Measurements from ENCODE around the gene OR51Q1.

Gene OR51Q1, protein sequence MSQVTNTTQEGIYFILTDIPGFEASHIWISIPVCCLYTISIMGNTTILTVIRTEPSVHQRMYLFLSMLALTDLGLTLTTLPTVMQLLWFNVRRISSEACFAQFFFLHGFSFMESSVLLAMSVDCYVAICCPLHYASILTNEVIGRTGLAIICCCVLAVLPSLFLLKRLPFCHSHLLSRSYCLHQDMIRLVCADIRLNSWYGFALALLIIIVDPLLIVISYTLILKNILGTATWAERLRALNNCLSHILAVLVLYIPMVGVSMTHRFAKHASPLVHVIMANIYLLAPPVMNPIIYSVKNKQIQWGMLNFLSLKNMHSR

DNA sequence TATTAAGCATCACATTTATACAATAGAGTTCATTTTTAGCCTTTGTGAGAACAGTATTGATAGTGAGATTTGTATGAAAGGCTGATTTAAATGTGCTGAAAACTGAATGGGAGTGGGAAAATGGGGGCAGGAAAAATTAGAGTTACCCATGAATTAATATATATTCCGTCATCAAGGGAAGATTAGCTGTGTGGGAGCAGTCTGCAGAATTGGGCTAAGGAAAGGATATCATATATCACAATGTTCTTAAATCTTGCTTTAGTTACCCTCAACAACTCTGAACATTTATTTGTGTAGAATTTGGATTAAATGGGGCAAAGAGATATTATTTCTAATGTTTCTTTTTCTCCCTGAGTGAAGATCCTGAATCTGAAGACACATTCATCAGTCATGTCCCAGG is at the start of gene OR51Q1:
OR51Q1 (plus strand) TSS at position 301 of the 400 bp plus-strand sequence; CDS start at position 391, 90 bp downstream.
- DNase-seq (ENCODE audit: low read depth in 2 of 2): no peak

GRCh38 chr11:5380740-5381342 is 41.1 kb upstream of the OR51Q1 start:
- peak in 1 of 2 donors; percentile 6 for DNase-seq (ENCODE audit: low read depth in 2 of 2)

DNA sequence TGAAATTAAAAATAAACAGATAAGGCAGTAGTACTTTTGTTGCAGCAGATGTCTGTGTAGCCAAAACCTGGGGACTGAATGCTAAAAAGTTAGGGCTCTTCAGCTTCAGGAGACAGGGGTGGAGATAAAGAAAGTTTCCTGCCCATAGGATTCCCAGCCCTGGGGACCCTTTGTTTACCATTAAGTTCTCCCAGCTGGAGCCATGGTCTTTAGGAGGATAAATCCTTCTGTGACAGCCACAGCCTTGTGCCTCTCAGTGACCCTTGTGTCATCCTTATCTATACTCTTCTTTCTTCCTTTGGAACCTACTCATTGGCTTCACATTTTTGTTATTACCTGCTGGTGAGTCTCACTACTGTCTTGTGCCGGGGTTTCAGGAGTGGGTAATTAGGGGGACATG is 38.3 kb upstream of the OR51Q1 start, which contains the start of gene OR51M1:
OR51M1 (plus strand) TSS at position 237 of the 400 bp plus-strand sequence. CDS start 5,587 bp downstream, outside the sequence.
- DNase-seq (ENCODE audit: low read depth in 2 of 2): no peak

DNA sequence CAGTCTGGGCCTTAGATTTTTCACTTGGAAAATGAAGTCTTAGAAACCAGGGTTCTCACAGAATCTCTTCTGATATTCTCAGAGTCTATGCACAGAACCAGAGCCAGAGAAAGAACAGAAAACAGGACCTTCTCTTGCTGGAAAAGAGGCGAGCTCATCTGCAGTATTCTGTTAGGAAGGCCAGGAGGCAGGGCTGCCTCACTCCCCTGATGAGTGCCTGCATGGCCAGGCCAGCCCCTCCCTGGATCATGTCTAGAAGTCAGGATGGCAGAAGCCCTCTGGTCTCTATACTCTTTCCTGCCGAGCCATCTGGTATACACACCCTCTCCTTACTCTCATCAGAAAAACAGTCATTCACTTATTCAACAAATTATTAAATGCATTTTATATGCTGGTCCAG is 37.6 kb upstream of the OR51Q1 start:
- DNase-seq (ENCODE audit: low read depth in 2 of 2): no peak

GRCh38 chr11:5390210-5390609 is 31.7 kb upstream of the OR51Q1 start:
- no peak for DNase-seq (ENCODE audit: low read depth in 2 of 2)

DNA sequence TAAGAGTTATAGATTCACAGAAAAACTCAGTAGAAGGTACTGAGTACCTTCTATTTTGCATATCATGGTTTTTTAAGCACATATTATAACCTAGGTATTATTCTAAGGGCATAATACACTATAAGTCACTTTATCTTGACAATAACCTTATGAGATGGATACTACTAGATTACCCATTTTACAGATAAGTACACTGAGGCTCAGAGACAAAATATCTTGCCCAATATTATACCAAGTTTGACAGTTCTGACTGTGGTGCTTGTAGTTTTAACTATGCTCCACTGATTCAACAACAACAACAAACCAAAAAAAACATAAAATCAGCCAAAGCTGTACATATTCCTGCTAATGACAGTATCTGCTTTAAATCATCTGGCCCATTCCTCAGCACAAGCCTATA is 27.8 kb upstream of the OR51Q1 start:
- no peak for DNase-seq (ENCODE audit: low read depth in 2 of 2)

DNA sequence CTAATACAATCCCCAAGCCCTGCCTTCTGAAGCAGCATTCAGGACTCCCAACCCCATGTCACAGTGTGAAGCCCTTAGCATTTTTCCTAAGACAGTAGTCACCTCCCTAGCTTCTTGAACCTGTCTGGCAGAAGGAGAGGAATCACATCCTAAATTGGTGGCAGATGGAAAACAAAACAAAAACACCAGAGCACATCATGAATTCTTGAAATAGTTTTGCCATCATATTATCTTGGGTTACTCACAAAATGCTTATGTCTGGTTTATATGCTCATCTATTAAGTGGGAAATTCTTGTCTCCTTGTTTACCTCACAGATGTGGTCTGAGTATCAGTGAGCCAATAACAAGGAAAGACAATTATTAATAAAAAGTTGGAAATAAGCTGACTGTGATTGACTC is 23.0 kb upstream of the OR51Q1 start:
- DNase-seq (ENCODE audit: low read depth in 2 of 2): no peak

DNA sequence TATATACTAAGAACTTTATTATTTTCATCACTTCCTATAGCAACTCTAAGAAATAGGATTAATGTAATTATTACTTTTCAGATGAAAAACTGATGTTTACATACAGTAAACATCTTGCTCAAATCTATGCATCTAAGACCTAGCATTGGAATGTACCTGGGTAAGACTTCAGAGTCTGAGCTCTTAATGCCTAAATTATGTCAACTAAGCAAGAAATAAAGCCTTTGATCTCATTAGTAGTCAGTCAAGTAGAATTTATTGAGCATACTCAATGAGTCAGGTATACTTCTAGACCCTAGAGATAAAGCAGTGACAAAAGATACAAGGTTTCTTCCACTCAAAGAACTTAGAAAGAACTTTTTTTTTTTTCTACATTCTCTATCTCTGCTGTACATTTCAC is 16.7 kb upstream of the OR51Q1 start:
- DNase-seq (ENCODE audit: low read depth in 2 of 2): no peak

DNA sequence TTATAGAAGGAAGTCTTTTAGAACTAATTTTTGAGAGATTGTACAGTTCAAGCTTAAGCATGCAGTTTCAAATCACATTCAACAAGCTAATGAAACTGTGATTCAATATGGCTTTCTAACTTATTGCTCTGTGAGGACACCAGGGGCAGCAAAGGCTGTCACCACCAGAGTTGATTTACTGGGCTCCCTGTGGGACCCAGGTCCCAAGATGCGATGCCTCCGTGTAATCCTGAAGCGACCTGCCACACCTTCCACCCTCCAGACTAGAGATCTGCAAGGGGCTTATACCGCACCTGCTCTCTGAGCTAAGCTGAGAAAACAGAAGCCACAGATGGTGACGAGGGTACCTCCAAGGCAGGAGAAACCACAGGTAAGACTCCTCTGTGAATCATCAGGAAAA is 918 bp upstream of the OR51Q1 start:
- DNase-seq (ENCODE audit: low read depth in 2 of 2): no peak

GRCh38 chr11:5423131-5423530 is 1.2 kb downstream of the OR51Q1 start:
- DNase-seq (ENCODE audit: low read depth in 2 of 2): no peak

DNA sequence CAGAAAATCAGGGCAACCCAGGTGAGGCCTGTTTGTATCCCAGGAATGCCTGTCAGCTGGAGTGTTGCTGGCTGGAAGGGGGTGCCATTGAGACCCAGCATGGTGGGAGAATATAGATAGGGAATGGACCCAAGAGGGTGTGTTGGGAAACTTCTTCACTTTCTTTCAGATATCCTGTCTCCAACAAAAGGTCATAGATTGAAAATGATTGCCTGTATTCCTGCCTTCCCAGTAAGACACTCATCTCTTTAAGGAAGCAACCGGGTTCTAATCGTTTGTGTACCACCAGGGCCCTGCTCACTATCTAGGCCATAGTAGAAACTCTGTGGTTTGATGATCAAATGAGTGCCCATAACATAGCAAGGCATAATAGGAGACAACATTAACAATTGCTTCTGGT is 19.5 kb downstream of the OR51Q1 start, which contains the start of gene OR51I1:
OR51I1 (minus strand) TSS at position 101 of the 400 bp plus-strand sequence; CDS start at position 101, 0 bp downstream.
- DNase-seq (ENCODE audit: low read depth in 2 of 2): no peak

DNA sequence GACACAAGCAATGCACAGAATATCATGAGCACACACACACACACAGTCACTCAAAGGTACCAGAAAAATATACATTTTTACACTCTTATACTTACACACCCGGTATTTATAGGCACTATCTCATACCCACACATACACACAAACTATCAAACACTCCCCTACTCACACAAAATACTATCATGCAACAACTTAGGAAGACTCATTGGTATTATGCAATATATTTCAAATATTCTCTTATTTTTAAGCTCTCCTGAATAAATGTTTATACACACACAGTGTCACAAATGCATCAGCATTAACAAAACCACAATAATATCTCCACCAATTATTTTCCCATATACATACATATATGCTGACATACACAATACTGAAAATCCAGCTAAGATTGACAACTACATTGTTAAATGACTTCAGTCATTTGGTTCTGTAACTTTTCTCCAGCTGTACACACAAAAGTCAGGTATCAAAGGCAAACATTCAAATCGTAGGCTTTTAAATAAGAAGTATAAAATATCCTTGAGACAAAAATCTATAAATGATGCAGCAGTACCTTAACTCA is 22.0 kb downstream of the OR51Q1 start:
- DNase-seq (ENCODE audit: low read depth in 2 of 2): no peak

DNA sequence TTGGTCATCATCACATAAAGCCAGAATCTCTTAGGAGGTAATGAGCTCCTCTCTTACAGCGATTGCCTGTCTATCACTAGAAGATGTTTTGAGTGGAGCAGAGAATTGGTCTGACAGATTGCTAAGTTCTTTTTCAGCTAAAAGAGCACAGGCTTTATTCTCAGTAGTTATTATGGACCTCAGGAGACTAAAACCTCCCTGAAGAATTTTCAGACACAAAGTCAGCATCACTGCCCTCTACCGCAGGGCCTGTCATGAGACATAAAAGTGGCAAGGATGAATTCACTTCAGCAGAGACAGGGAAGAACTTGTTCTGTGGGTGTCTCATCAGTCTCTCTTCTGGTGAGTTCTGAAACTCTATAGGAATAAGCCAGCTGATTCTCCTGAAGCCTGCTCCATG is 27.1 kb downstream of the OR51Q1 start, which contains the start of gene OR51I2:
OR51I2 (plus strand) TSS at position 301 of the 400 bp plus-strand sequence. CDS start 4,166 bp downstream, outside the sequence.
- no peak for DNase-seq (ENCODE audit: low read depth in 2 of 2)

DNA sequence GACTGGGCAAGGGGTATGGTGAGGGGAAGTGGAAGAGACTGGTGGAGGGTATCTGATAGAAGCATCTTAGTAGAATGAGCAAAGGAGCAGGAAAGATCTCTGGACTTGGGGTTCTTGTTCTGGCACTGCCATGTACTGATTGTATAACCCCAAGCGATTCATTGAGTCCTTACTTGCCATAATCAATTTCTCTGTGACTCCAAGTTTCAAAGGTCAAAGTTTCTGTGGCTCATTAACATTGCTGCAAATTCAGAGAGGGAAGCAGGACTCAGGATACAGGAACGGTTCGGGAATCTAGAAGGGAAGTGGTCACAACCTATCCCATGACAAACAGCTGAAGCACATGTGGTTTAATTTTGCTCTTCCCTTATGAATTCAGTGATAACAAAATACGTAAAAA is 27.5 kb downstream of the OR51Q1 start:
- DNase-seq (ENCODE audit: low read depth in 2 of 2): no peak

- no peak for DNase-seq (ENCODE audit: low read depth in 2 of 2)
These were observed 39.2 kb downstream of the OR51Q1 start for GRCh38 chr11:5460983-5461621.

DNA sequence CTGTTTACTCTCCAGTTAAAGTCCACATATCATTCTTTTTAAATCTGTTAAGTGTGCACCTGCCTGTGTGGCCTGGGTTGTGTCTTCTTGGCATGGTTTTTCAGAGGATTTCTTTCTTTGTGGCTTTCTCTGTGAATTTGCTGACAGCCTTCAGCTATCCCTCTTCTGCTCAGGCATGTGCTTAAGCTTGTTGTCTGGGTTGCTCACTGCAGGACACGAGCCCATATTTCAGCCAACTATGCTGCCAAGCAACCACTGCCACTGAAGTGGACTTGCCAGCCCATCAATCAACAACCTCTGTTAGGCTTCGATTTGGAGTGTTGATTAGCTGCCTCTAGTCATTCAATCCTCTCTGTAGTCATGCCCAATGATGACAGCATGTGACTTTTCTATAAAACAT is 45.6 kb downstream of the OR51Q1 start:
- DNase-seq (ENCODE audit: low read depth in 2 of 2): no peak
